HG03457 (cell line): Measurements from ENCODE around the gene SLC25A11.
"Not testable (repeated sequence)": the region's sequence is repeated elsewhere in the genome, so short reads cannot be mapped to it uniquely, and the experiment has no call there.

Source experiments
- ATAC-seq: cut with Tn5 transposase; IDR thresholded peaks from one replicate; pipeline ENCODE4 v1.9.1; 2021; ENCODE audit warnings: moderate number of reproducible peaks; ENCODE audit not compliant: unreplicated experiment

The SLC25A11 gene

GRCh38 chr17:4920351-4921048, 19.3 kb downstream of the SLC25A11 start:
- no peak for ATAC-seq

GRCh38 chr17:4919511-4920047, 20.3 kb downstream of the SLC25A11 start:
- no peak for ATAC-seq

GRCh38 chr17:4914551-4914950, 25.3 kb downstream of the SLC25A11 start:
- ATAC-seq: not testable (repeated sequence)

GRCh38 chr17:4913994-4914393, 25.9 kb downstream of the SLC25A11 start:
- ATAC-seq: no peak

GRCh38 chr17:4908711-4909496, 30.9 kb downstream of the SLC25A11 start:
- no peak for ATAC-seq

GRCh38 chr17:4908301-4908700, 31.5 kb downstream of the SLC25A11 start:
- no peak for ATAC-seq

GRCh38 chr17:4906642-4907041, 33.2 kb downstream of the SLC25A11 start:
- not testable (repeated sequence) for ATAC-seq

- ATAC-seq: no peak
Observed at GRCh38 chr17:4903051-4903818, 36.6 kb downstream of the SLC25A11 start, which contains the start of gene CHRNE. CHRNE (minus strand) TSS chr17:4903098; CDS start chr17:4903063, 35 bp downstream.

- ATAC-seq: no peak
Observed at GRCh38 chr17:4902540-4902939, 37.3 kb downstream of the SLC25A11 start.

- no peak for ATAC-seq
Observed at GRCh38 chr17:4901648-4902344, 38.0 kb downstream of the SLC25A11 start.

- ATAC-seq: no peak
Observed at GRCh38 chr17:4901108-4901647, 38.7 kb downstream of the SLC25A11 start.

- no peak for ATAC-seq
Observed at GRCh38 chr17:4900231-4901107, 39.4 kb downstream of the SLC25A11 start.

- no peak for ATAC-seq
Observed at GRCh38 chr17:4899341-4900230, 40.3 kb downstream of the SLC25A11 start, which contains the start of gene C17orf107. C17orf107 (plus strand) TSS chr17:4899536; CDS start chr17:4899763, 227 bp downstream.

- no peak for ATAC-seq
Observed at GRCh38 chr17:4898927-4899326, 40.9 kb downstream of the SLC25A11 start.

GRCh38 chr17:4898351-4898750, 41.5 kb downstream of the SLC25A11 start:
- no peak for ATAC-seq

GRCh38 chr17:4897785-4898184, 42.1 kb downstream of the SLC25A11 start:
- no peak for ATAC-seq

- ATAC-seq: no peak
Observed at GRCh38 chr17:4897198-4897687, 42.6 kb downstream of the SLC25A11 start.
